Pancreas (tissue), 10 donors: ENCODE measurements around the gene SNX33. TPM values are rescaled to one million over a fixed set of nuclear protein-coding genes. Genes with fewer than 3 reads are reported as not detected.

Experiments used
- ATAC-seq, 4 donors: fragments of 200-7000 bp; cut with Tn5 transposase; one replicate each; pipeline versions ENCODE4 v1.8.0 to v1.9.1; 2020; ENCODE audit warnings: mild to moderate bottlenecking in 4 of 4, moderate library complexity in 4 of 4
- DNase-seq, 6 donors: peaks; one replicate each; pipeline ENCODE4 v3.0.0-alpha.2; 2020
- FAIRE-seq: peaks from 2 replicates; lab custom pipeline; 2012; peaks lifted over from hg19 to GRCh38; lab: Jason Lieb, UNC
- H3K27ac ChIP-seq, 4 donors: fragments of 200-600 bp; sonication (generic); 1 replicate in 3 of 4; 2 replicates in 1 of 4; pipeline versions ENCODE4 v1.5.0 to v1.8.0; 2020
- H3K27me3 ChIP-seq, 4 donors: fragments of 200-600 bp; one replicate each; pipeline ENCODE4 v1.8.0; 2021
- H3K36me3 ChIP-seq, 3 donors: fragments of 200-600 bp; sonication (generic) in 1 of 3; one replicate each; pipeline versions ENCODE4 v1.5.0 to v1.8.0; 2020 to 2021
- H3K4me1 ChIP-seq, 3 donors: fragments of 200-600 bp; one replicate each; pipeline ENCODE4 v1.8.0; 2021
- H3K4me3 ChIP-seq, 4 donors: fragments of 200-600 bp; sonication (generic) in 2 of 4; one replicate each; pipeline versions ENCODE4 v1.5.0 to v1.8.0; 2020 to 2021
- H3K9me3 ChIP-seq, 4 donors: fragments of 200-600 bp; one replicate each; pipeline ENCODE4 v1.8.0; 2021
- CTCF ChIP-seq, 4 donors: fragments of 200-600 bp; sonication (generic) in 3 of 4; IDR thresholded peaks; one replicate each; pipeline versions ENCODE4 v1.5.0 to v1.8.0; 2021; ENCODE audit warnings: antibody characterized with exemption in 4 of 4
- WGBS, 2 donors: extraction: QIAGEN DNeasy Blood & Tissue Kit; methylation state at CpG; one replicate each; pipeline ENCODE4 v1.1.7; 2013; 5-methylcytosine and 5-hydroxymethylcytosine counted together
- intact Hi-C, 3 donors: fragments of 100-400 bp; cut with DNase I; formaldehyde crosslinking; loops; one replicate each; pipeline versions ENCODE4 v1.11.1 to v1.14.2; 2022
- polyA plus RNA-seq, 2 donors: library from polyadenylated mRNA; stranded (reverse); fragments of 200-250 nt; gene quantifications; one replicate each; pipeline ENCODE4 v1.2.3, GENCODE V29; 2013
- total RNA-seq, 6 donors: library from RNA; stranded (reverse); fragmentation: NEBNext Ultra II Directional in 4 of 6; extraction: Animal tissue kit (Norgen Biotek cat#: 25700) in 4 of 6; gene quantifications; one replicate each; pipeline versions ENCODE4 v1.2.1 to v1.2.4, GENCODE V29; 2021 to 2023
- donor health status: healthy with polysubstance abuse.
- donor health status: DM: no; HTN: no; CAD: no; lungs with moderate emphysema.
- donor health status: DM: no; HTN: no; CAD: no.
- donor health status: control.
- donor health status: control.
- donor health status: Bipolar disorder and iron deficiency.
- donor health status: DM: yes; HTN: yes; CAD: no.
- donor health status: DM: no; HTN: no; CAD: no.
- donor health status: DM: no; HTN: no; CAD: no.
- donor health status: DM: yes; HTN: yes; CAD: no.

The SNX33 gene
- total and polyA plus RNA-seq, 8 donors = 9.8 to 24.1 (median 13.9) TPM

DNA sequence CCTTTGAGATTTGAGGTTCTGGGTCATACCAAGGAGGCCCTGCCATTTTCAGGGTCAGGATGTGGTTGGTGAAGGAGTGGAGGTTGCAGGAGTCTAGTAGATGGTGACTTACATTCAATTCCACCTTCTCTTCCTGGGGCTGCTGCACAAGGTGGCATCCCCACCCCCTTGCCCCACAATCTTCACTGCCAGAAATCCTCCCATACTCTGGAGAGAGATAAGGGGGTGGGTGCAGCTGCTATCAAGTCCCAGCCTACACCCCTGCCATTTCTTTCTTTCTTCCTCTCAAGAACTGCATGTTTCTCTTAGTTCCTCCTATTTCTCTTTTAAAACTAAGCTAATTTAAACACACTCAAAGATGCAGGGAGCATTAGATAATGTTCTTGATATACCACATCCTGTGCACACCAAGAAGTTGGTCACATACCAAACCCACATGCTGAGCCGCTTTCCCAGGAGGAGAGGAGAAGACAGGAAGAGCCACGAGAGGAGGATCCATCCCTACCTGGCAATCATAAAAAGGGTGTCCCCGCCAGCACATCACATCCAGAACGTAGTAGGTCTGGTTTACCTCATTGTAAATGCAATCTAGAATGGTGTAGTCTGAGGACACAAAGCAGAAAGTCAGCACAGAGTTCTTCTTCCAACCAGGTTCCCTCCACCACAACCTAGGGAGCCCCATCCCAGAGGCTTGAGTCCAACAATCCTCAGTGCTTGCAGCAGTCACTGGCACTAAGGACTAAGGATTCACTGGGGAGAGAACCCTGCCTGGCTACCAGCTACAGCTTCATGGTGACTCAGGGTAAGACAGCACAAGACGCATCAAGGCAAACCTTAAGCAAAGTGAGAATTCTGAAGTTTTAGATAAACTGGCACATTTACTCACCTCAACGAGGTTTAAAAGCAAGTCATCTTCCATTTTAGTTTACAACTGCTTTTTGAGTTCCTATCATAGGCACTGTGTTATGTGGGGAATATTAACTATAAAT is 40.7 kb upstream of the SNX33 start:
- Histone ChIP-seq H3K27me3 (no peaks in the 10 kb centered on the region), H3K4me1 (no peaks in the 10 kb centered on the region), H3K4me3 (no peak overlapping the region), H3K36me3 (peaks cover 0 to 19% (median 10%) of the 10 kb centered on the region in 3 donors), H3K27ac (no peak overlapping the region), H3K9me3 (no peaks in the 10 kb centered on the region)
- TF ChIP-seq CTCF (IDR thresholded peaks at IDR 0.05) = no peak
- DNase-seq (no peak), FAIRE-seq (no peak), ATAC-seq (no peak)
- intact Hi-C loops = no loop called here
- WGBS, 2 donors = 83 to 87% methylated on average over 6 of the region's 6 CpGs

DNA sequence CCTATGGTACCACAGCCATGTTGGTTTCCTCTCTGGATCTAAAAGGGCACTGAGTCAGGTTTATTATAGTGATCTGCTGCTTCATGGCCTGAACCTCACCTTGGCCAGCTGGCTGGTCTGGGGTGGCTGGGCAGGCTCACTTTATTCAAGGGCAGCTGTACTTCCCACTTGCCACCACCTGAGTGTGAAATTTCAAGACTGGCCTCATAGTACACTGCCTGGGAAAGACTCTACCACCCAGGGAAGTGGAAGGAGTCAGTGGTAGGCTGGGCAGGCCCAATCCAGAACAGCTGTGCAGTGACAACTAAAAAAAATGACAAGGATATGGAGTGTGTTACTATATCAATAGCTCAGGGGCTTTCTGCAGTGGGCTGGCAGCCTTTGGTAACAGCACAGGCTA is 30.9 kb upstream of the SNX33 start:
- ATAC-seq (no peak), DNase-seq (no peak), FAIRE-seq (no peak)
- Histone ChIP-seq H3K27ac (no peak overlapping the region), H3K4me3 (no peak overlapping the region), H3K9me3 (no peaks in the 10 kb centered on the region), H3K36me3 (peaks cover 0 to 29% (median 4%) of the 10 kb centered on the region in 3 donors), H3K27me3 (no peaks in the 10 kb centered on the region), H3K4me1 (no peaks in the 10 kb centered on the region)
- no peak for TF ChIP-seq CTCF (IDR thresholded peaks at IDR 0.05)
- intact Hi-C loops = no loop called here

GRCh38 chr15:75620058-75620820 is 27.5 kb upstream of the SNX33 start:
- FAIRE-seq = no peak
- H3K4me3 ChIP-seq = no peak overlapping the region
- ATAC-seq = peak in 1 of 4 donors; percentile 37

GRCh38 chr15:75620841-75621391 is 26.8 kb upstream of the SNX33 start:
- 69 to 72% methylated on average over 7 of the region's 7 CpGs for WGBS, 2 donors
- ATAC-seq (peak in 1 of 4 donors; percentile 25), FAIRE-seq (no peak), DNase-seq (peak in 2 of 6 donors; percentile 28 to 34)
- Histone ChIP-seq H3K27me3 (no peaks in the 10 kb centered on the region), H3K9me3 (no peaks in the 10 kb centered on the region), H3K4me1 (peaks cover 0 to under 1% (median 0%) of the 10 kb centered on the region in 3 donors), H3K27ac (peak overlapping the region in 2 of 4 donors; percentile 9 to 44), H3K36me3 (peaks cover 0 to 17% (median 4%) of the 10 kb centered on the region in 3 donors), H3K4me3 (no peak overlapping the region)
- no peak for TF ChIP-seq CTCF (IDR thresholded peaks at IDR 0.05)
- intact Hi-C loops = loop anchor here in 1 of 3 donors (10.0 kb wide), 1 partner anchor 64 kb away; no protein-coding TSS in a partner anchor

More at GRCh38 chr15:75620058-75620820, 27.5 kb upstream of the SNX33 start:
- DNase-seq = no peak
- Histone ChIP-seq H3K27ac (peak overlapping the region in 1 of 4 donors; percentile 44), H3K9me3 (no peaks in the 10 kb centered on the region), H3K27me3 (no peaks in the 10 kb centered on the region), H3K4me1 (no peaks in the 10 kb centered on the region), H3K36me3 (peaks cover 0 to 18% (median 4%) of the 10 kb centered on the region in 3 donors)
- intact Hi-C loops = loop anchor here in 1 of 3 donors (10.0 kb wide), 1 partner anchor 65 kb away; no protein-coding TSS in a partner anchor
- TF ChIP-seq CTCF (IDR thresholded peaks at IDR 0.05) = no peak
- 71 to 91% methylated on average over 4 of the region's 4 CpGs for WGBS, 2 donors
